NCI-H2081 treated with DMSO at 0.1 percent for 48 hours (cell line): ENCODE measurements around the gene MTF2.

Experiments used
- DNase-seq: peaks from one replicate; lab custom pipeline; 2025; lab: John Stamatoyannopoulos, UW

The MTF2 gene

GRCh38 chr1:93083979-93084378 is 4.9 kb downstream of the MTF2 start:
- no peak for DNase-seq

- DNase-seq = no peak
Observed at GRCh38 chr1:93087532-93087931, 8.4 kb downstream of the MTF2 start.

GRCh38 chr1:93093332-93094006 is 14.4 kb downstream of the MTF2 start:
- DNase-seq = no peak

GRCh38 chr1:93095804-93096585 is 16.9 kb downstream of the MTF2 start:
- no peak for DNase-seq

GRCh38 chr1:93102142-93102541 is 23.1 kb downstream of the MTF2 start:
- no peak for DNase-seq

- DNase-seq = no peak
Observed at GRCh38 chr1:93106226-93106625, 27.1 kb downstream of the MTF2 start.

- no peak for DNase-seq
Observed at GRCh38 chr1:93107395-93107794, 28.3 kb downstream of the MTF2 start.

- no peak for DNase-seq
Observed at GRCh38 chr1:93108335-93108734, 29.3 kb downstream of the MTF2 start.

- no peak for DNase-seq
Observed at GRCh38 chr1:93109578-93109977, 30.5 kb downstream of the MTF2 start.

- DNase-seq = no peak
Observed at GRCh38 chr1:93111065-93111464, 32.0 kb downstream of the MTF2 start.

GRCh38 chr1:93111561-93111960 is 32.5 kb downstream of the MTF2 start:
- no peak for DNase-seq

GRCh38 chr1:93113127-93113526 is 34.0 kb downstream of the MTF2 start:
- no peak for DNase-seq

- no peak for DNase-seq
Observed at GRCh38 chr1:93114391-93114790, 35.3 kb downstream of the MTF2 start.

GRCh38 chr1:93120614-93121013 is 41.5 kb downstream of the MTF2 start:
- no peak for DNase-seq

- no peak for DNase-seq
Observed at GRCh38 chr1:93123201-93123783, 44.2 kb downstream of the MTF2 start.

- no peak for DNase-seq
Observed at GRCh38 chr1:93124556-93125355, 45.7 kb downstream of the MTF2 start.

GRCh38 chr1:93129507-93130099 is 50.5 kb downstream of the MTF2 start:
- no peak for DNase-seq

GRCh38 chr1:93132638-93133037 is 53.6 kb downstream of the MTF2 start:
- DNase-seq = no peak

- DNase-seq = no peak
Observed at GRCh38 chr1:93136445-93136844, 57.4 kb downstream of the MTF2 start.

GRCh38 chr1:93137604-93138292 is 58.7 kb downstream of the MTF2 start:
- no peak for DNase-seq

GRCh38 chr1:93140106-93140505 is 61.0 kb downstream of the MTF2 start:
- no peak for DNase-seq
